Panc1 (cell line): ENCODE measurements around the gene PLOD3. TPM values are rescaled to one million over a fixed set of nuclear protein-coding genes. Genes with fewer than 3 reads are reported as not detected.

Experiments
- ATAC-seq: fragments of 200-7000 bp; cut with Tn5 transposase; 2 replicates; pipeline ENCODE4 v1.9.1; 2020; ENCODE audit warnings: mild to moderate bottlenecking, moderate library complexity
- BruUV-seq: library from RNA; stranded (reverse); fragments of 400-500 nt; replicated peaks from 2 replicates; lab custom pipeline; 2021; lab: Mats Ljungman, UMichigan
- CTCF ChIA-PET: fragments of 300-600 bp; sonication (Branson Sonifier 250); formaldehyde crosslinking; loops from one replicate; lab custom pipeline; 2022; ENCODE audit warnings: antibody characterized with exemption; lab: Charles Lee
- POLR2A ChIA-PET: fragments of 300-600 bp; sonication (Branson Sonifier 250); formaldehyde crosslinking; loops from one replicate; lab custom pipeline; 2022; ENCODE audit warnings: antibody characterized with exemption; lab: Charles Lee
- DNase-seq: peaks from one replicate; pipeline ENCODE4 v3.0.0-alpha.2; 2010; ENCODE audit warnings: low read depth, low spot score
- H3K27ac ChIP-seq: 2 replicates; pipeline ENCODE4 v1.5.1; 2011; ENCODE audit warnings: mild to moderate bottlenecking, low read length, inconsistent platforms
- H3K27me3 ChIP-seq: fragments of 200-500 bp; sonication (Bioruptor generic); 2 replicates; pipeline ENCODE4 v1.6.0; 2014; ENCODE audit warnings: low read length, inconsistent platforms; ENCODE audit not compliant: control insufficient read depth, insufficient read depth
- H3K36me3 ChIP-seq: fragments of 200-500 bp; sonication (Bioruptor generic); 2 replicates; pipeline ENCODE4 v1.5.1; 2014; ENCODE audit warnings: inconsistent platforms, mild to moderate bottlenecking, low read length, moderate library complexity; ENCODE audit not compliant: control insufficient read depth, insufficient read depth
- H3K4me1 ChIP-seq: 2 replicates; pipeline ENCODE4 v1.5.1; 2011; ENCODE audit warnings: inconsistent platforms, mild to moderate bottlenecking, low read length, moderate library complexity; ENCODE audit not compliant: control insufficient read depth, insufficient read depth
- H3K4me3 ChIP-seq, 2 experiments: 2 replicates each; pipeline ENCODE4 v1.5.1; 2011 to 2012; ENCODE audit warnings: low read depth in 2 of 2, low read length in 2 of 2, mild to moderate bottlenecking in 2 of 2, inconsistent platforms in 1 of 2, moderate library complexity in 1 of 2
- H3K9me3 ChIP-seq: fragments of 200-500 bp; sonication (Bioruptor generic); 2 replicates; pipeline ENCODE4 v1.5.1; 2014; ENCODE audit warnings: low read depth, mild to moderate bottlenecking, inconsistent platforms, low read length, moderate library complexity; ENCODE audit not compliant: control insufficient read depth, insufficient read depth
- POLR2AphosphoS5 ChIP-seq: IDR thresholded peaks from 2 replicates; pipeline ENCODE4 v1.6.1; 2012; ENCODE audit warnings: mild to moderate bottlenecking, low read depth, low read length, moderate library complexity
- SIN3A ChIP-seq: IDR thresholded peaks from 2 replicates; pipeline ENCODE4 v1.6.1; 2012; ENCODE audit warnings: low read depth, mild to moderate bottlenecking, low read length, moderate library complexity, borderline replicate concordance; ENCODE audit not compliant: insufficient read depth
- TCF7L2 ChIP-seq: IDR thresholded peaks from 2 replicates; pipeline ENCODE4 v1.6.1; 2011; ENCODE audit warnings: mild to moderate bottlenecking, low read depth, low read length, inconsistent platforms
- in situ Hi-C: cut with HindIII; loops from 2 replicates; pipeline ENCODE4 v1.10.0; 2016; ENCODE audit warnings: low sequenced_read_pairs, low pct_unique_long_range_greater_than_20kb
- intact Hi-C: fragments of 100-400 bp; cut with micrococcal nuclease; formaldehyde crosslinking; loops from one replicate; pipeline ENCODE4 v1.10.0; 2022; ENCODE audit not compliant: unreplicated experiment
- total RNA-seq: library from RNA; stranded (reverse); gene quantifications from one replicate; pipeline ENCODE4 v1.2.1, GENCODE V29; 2021; ENCODE audit not compliant: unreplicated experiment
- TF ChIP-seq, protein P1 (sequence below): fragments of 450-650 bp; IDR thresholded peaks from 2 replicates; pipeline ENCODE4 v1.5.1; 2017; ENCODE audit warnings: mild to moderate bottlenecking
- TF ChIP-seq, protein P2 (sequence below), 2 experiments: IDR thresholded peaks; 2 replicates each; pipeline ENCODE4 v1.6.1; 2011 to 2012; ENCODE audit warnings: low read depth in 2 of 2, control low read depth in 1 of 2, low read length in 1 of 2, mild to moderate bottlenecking in 1 of 2, moderate library complexity in 1 of 2; ENCODE audit not compliant: insufficient read depth in 1 of 2

The PLOD3 gene
- total RNA-seq, 1 experiment from 2014 or later, result 93.0 TPM

DNA sequence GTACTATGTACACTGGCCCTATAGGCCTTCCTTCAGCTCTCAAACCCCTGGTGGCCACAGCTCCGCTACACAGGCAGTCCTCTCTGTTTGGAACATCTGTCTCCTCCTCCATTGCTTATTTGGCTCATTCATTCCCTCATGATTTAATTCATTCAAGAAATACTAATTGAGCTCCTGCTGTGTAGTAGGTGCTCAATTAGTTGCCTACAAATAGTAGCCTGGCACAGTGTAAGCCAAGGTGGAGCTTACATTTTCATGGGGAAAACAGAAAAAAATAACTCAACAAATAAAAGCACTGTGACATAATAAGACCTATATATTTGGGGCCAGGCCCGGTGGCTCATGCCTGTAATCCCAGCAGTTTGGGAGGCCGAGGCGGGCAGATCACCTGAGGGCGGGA is 30.9 kb upstream of the PLOD3 start:
- intact Hi-C loops, result no loop called here
- H3K27ac ChIP-seq, result no peak overlapping the region
- CTCF ChIA-PET, result interaction anchor here (0.5 kb wide), 1 partner anchor 104 kb away, joined by 7 read pairs; no protein-coding TSS in a partner anchor

DNA sequence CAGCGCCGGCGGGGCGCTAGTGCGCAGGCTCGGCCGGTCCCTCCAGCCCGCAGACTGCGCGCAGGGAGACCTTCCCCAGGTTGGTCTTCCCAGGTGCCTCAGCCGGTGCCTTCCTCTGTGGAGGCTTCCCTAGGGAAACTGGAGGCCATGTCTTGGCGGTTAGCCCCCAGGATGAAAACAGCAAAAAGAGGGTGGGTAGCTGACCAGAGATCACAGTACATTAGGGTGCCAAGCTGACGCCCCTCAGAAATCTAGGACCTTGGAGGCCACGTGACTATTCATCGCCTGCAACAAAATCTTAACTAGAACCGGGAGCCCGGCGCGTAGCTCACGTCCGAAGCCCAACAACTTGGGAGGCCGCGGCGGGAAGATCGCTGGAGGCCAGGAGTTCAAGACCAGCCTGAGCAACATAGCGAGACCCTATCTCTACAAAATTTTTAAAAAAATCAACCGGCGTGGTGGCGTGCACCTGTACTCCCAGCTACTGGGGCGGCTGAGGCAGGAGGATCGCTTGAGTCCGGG is 27.8 kb upstream of the PLOD3 start:
- intact Hi-C loops, result no loop called here
- ChIA-PET POLR2A (no interaction called here), CTCF (interaction anchor here (0.5 to 1.6 kb wide), 2 partner anchors 27 to 33 kb away, joined by 5 to 8 read pairs; partner anchors contain the start of gene ZNHIT1)
- H3K4me3 ChIP-seq, result peak overlapping the region; percentile 92 to 100
- no peaks in the 10 kb centered on the region; the same call in 1 of the 2 replicates for H3K36me3 ChIP-seq
- peak overlapping the region; percentile 97 for H3K27ac ChIP-seq
- H3K9me3 ChIP-seq, result no peaks in the 10 kb centered on the region
- no peak for TF ChIP-seq SIN3A
- TF ChIP-seq, protein P1, sequence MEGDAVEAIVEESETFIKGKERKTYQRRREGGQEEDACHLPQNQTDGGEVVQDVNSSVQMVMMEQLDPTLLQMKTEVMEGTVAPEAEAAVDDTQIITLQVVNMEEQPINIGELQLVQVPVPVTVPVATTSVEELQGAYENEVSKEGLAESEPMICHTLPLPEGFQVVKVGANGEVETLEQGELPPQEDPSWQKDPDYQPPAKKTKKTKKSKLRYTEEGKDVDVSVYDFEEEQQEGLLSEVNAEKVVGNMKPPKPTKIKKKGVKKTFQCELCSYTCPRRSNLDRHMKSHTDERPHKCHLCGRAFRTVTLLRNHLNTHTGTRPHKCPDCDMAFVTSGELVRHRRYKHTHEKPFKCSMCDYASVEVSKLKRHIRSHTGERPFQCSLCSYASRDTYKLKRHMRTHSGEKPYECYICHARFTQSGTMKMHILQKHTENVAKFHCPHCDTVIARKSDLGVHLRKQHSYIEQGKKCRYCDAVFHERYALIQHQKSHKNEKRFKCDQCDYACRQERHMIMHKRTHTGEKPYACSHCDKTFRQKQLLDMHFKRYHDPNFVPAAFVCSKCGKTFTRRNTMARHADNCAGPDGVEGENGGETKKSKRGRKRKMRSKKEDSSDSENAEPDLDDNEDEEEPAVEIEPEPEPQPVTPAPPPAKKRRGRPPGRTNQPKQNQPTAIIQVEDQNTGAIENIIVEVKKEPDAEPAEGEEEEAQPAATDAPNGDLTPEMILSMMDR, result no peak
- TF ChIP-seq, protein P2, sequence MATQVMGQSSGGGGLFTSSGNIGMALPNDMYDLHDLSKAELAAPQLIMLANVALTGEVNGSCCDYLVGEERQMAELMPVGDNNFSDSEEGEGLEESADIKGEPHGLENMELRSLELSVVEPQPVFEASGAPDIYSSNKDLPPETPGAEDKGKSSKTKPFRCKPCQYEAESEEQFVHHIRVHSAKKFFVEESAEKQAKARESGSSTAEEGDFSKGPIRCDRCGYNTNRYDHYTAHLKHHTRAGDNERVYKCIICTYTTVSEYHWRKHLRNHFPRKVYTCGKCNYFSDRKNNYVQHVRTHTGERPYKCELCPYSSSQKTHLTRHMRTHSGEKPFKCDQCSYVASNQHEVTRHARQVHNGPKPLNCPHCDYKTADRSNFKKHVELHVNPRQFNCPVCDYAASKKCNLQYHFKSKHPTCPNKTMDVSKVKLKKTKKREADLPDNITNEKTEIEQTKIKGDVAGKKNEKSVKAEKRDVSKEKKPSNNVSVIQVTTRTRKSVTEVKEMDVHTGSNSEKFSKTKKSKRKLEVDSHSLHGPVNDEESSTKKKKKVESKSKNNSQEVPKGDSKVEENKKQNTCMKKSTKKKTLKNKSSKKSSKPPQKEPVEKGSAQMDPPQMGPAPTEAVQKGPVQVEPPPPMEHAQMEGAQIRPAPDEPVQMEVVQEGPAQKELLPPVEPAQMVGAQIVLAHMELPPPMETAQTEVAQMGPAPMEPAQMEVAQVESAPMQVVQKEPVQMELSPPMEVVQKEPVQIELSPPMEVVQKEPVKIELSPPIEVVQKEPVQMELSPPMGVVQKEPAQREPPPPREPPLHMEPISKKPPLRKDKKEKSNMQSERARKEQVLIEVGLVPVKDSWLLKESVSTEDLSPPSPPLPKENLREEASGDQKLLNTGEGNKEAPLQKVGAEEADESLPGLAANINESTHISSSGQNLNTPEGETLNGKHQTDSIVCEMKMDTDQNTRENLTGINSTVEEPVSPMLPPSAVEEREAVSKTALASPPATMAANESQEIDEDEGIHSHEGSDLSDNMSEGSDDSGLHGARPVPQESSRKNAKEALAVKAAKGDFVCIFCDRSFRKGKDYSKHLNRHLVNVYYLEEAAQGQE (IDR thresholded peaks at IDR 0.05; ENCODE audit: insufficient read depth in 1 of 2, low read depth in 2 of 2, low read length in 1 of 2), result no peak
- peak; percentile 17 for TF ChIP-seq POLR2AphosphoS5
- in situ Hi-C loops, result no loop called here
- H3K27me3 ChIP-seq, result no peaks in the 10 kb centered on the region
- BruUV-seq, result no TSS peak
- ATAC-seq, result no peak
- no peak for DNase-seq
- peaks cover 13% of the 10 kb centered on the region for H3K4me1 ChIP-seq

More for the DNA sequence above, 30.9 kb upstream of the PLOD3 start:
- Histone ChIP-seq H3K4me3 (no peak overlapping the region), H3K9me3 (no peaks in the 10 kb centered on the region), H3K27me3 (no peaks in the 10 kb centered on the region), H3K36me3 (no peaks in the 10 kb centered on the region; the same call in 1 of the 2 replicates), H3K4me1 (peaks cover 18% of the 10 kb centered on the region)
- POLR2A ChIA-PET, result no interaction called here
- TF ChIP-seq, protein P2 (IDR thresholded peaks at IDR 0.05; ENCODE audit: insufficient read depth in 1 of 2, low read depth in 2 of 2, low read length in 1 of 2), result no peak
- TF ChIP-seq POLR2AphosphoS5 (no peak), SIN3A (no peak), TCF7L2 (no peak)
- TF ChIP-seq, protein P1, result no peak
- ATAC-seq (no peak), DNase-seq (no peak)
- in situ Hi-C loops, result no loop called here
- no TSS peak for BruUV-seq
